GM04504 (cell line): Measurements from ENCODE around the gene ATF6B.

ENCODE experiments used
- DNase-seq: peaks from one replicate; pipeline ENCODE4 v3.0.0-alpha.2; 2012; ENCODE audit warnings: low read depth

ATF6B gene

DNA sequence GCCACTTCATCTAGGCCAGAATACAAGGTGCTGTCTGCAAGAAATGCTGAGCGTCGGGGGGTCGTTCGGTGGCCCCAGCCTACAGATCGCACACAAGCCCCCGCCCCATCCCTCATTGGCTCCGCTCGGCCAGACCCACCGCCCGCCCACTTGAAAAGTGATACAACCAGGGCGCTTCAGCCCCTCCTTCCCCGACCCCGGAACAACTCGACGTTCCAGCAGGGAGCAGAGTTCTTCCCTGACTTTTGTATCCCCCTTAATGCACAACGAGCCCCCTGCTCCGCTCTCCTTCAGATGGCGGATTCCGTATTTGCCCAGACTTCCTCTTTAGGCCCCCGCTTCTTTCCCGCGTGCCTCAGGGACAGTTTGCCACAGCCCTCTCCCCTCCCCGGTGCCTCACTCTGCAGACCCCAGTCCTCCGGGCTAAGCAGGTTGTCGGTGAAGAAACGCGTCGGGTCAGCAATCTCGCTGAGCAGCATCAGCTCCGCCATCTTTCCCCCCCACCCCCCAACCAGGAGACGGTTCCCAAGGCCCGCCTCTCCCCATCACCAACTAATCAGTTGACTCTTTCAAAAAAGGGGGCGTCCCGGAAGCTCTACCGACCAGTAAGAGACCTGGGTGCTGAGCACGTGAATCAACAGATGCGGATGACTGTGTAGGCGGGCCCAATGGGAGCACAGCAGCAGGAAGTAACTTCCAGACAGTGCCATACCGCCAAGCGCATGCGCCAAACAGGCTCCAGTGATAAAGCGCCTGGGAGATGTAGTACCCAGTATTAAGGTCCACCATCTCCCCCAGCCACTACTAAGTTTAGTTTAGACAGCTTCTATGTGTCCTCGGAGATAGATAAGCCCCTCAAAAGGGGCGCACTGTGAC, at the start of gene ATF6B:
Gene ATF6B, minus strand, starts transcription at position 530 of the 876 bp plus-strand sequence. Its CDS starts 39 bp downstream, at position 491.
- peak; percentile 99 for DNase-seq

DNA sequence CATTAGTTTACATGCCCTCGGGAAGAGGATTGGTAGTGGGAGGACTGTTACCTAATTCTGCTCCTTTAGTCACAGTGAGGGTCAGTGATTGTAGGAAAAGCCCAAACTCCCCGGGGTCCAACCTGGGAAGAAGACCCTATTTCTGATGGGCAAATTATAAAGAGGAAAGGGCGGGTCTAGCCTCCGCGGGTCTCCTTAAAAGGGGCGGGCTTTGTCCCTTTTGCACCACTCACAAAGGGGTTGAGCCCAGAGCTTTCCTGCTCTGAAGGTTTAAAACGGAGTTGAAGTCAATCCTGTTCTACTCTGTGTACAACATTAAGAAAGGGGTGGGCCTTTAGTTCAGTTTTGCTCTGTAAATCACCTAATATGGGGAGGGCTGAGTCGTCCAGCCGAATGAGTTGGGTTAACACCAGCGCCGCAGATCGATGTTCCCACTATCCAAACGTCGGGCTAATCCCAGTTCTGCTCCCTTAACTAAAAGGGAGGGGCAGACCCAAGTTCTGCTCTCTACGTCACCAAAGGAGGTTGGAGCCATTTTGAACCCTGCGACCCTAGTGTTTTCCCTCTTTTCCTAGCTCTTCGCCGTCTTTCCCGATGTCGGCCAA, 49.2 kb upstream of the ATF6B start:
- DNase-seq = no peak

DNA sequence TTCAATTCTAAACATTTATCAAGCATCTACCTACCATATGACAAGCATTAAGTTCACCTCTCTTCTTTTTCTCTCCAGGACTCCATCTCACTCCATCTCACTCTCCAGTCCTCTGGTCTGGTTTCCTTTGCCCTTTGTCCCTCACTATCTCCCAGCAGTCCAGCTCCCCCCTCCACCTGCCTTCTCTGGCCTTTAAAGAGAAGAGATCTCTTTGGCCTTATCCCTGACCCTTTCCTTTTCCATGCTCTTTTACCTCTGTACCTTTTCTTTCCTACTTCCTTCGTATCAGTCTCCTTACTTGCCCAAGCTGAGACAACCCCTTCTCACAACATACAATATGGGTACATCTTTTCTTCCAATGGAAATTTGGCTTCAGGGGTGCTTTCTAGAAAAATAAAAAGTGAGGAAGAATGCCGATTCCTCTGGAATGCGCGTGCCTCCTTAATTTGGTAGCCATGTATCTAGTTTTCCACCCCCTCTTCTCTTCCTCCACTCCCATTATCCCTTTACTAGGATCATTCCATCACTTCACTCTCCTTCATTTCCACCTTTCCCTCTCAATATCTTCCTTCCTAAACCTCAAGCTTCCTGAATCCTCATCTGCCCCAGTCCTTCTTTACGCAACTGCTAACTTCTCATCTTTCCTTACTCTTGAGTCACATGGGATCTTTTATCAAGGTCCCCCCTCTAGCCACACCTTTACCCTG, 48.6 kb upstream of the ATF6B start:
- DNase-seq = no peak

- peak; percentile 97 for DNase-seq
These were observed 47.8 kb upstream of the ATF6B start, which contains the start of gene AGPAT1 for GRCh38 chr6:32175711-32176475. Gene AGPAT1, minus strand, starts transcription at chr6:32176084. Its CDS starts 4,588 bp downstream, at chr6:32171496.

DNA sequence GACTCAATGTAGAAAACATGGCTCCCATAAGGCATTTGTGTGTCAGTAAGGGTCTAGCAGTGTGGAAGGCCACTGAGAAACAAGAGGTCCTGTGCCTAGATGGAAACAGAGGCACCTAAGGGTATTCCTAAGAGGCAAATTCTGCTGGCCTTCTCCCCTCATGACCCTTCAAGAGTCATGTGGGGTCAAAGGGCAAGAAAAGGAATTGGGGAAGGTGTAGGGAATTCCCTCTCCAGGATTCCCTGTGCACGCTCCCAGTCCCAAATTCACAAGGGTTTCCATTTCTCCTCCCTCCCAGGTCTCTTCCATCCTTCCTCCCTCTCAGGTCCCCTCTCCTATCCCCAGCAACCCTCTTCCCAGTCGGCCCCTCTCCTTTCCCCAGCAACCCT, 47.3 kb upstream of the ATF6B start:
- no peak for DNase-seq

DNA sequence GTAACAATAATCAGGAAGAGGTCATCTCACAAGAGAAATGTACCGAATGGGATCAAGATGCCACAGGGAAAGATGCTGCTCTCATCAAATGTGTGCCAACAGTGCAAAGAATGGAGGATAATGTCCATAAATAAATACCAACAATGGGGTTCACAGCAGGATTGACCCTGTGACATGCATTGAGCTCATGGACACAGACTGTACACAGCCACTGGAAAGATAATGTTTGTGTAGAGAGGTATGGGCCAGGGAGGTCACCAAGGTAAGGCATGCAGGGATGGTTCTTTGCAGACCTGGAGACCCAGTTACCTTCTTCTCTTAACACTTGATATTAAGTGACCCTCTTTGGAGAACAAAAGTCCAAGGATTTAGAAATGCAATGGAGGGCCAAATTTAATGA, 46.4 kb upstream of the ATF6B start:
- no peak for DNase-seq

GRCh38 chr6:32173051-32173727, 45.1 kb upstream of the ATF6B start:
- no peak for DNase-seq

GRCh38 chr6:32171234-32171633, 43.2 kb upstream of the ATF6B start:
- DNase-seq = no peak

DNA sequence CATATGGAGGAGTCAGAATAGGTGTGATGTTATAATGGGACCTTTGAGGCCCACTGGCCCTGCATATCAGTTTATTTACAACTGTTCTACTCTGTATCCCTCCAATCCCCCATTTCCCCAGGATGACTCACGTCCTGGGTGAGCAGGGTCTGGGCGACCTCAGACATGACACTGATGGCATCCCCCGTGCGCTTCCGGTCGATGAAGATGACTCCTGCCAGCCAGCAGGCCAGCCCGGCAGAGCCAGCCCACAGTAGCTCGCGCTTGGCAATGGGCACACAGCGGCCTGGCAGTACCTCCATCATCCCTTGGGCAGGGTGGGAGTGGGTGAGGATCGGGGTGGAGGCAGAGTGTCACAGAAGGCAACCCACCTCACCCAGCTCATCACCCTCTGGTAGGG, 42.2 kb upstream of the ATF6B start:
- DNase-seq = no peak

DNA sequence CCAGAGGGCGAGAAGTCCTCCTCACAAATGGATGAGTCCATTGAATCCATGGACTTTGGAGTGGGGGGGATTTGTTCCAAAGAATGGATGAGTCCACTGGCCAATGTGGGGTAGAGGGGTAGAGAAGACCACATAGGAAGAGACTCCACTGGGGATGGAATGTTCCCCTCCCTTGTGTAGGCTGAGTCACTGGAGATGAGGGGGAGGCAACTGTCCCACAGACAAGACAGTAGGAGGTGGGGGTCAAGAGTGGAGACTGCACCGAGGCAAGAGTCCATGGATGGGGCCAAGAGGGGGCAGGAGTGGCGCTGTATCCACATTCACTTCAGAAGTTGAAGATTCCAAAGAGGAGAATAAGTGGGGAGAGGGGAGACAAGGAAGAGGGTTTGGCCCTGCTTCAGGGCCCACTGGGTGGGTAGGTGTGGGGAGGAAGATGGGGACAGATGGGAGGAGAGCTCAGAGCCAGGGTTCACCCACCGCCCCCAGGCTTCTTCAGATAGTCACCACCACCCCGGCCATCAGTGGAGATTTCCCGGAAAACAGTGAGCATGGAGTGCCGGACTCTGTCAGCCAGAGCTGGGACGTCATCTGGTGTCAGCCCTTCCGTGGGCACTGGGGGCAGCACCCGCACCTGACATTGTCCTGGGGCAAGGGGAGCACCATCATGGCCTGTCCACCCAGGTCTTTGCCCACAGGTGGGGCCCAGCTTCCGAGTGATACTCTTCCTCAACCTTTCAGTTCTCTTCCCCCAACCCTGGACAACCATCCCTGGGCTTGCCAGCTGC, 41.0 kb upstream of the ATF6B start:
- no peak for DNase-seq

GRCh38 chr6:32168350-32168749, 40.3 kb upstream of the ATF6B start:
- DNase-seq = no peak

DNA sequence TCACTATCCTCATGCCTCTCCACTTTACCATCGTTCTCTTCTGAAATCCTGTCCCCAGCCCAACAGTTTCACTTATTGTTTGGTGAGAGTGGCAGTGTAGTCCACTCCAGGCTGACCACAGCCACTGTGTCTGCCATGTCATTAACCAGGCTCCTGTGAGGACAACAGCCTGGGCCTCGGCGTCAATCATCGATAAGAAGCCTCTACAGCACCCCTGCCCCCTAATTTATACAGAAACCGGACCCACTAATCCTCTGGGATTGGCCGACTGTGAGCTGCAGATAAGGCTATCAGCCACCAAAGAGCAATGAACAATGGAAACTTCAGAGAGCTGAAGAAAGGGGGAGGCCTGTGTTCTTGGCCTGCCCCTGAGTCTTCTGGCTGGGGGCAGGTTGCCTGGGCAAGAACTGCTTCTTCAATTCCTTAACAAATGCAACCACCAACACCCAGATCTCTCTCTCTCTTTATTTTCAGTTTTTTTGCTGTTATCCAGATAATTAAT, 39.8 kb upstream of the ATF6B start:
- no peak for DNase-seq

DNA sequence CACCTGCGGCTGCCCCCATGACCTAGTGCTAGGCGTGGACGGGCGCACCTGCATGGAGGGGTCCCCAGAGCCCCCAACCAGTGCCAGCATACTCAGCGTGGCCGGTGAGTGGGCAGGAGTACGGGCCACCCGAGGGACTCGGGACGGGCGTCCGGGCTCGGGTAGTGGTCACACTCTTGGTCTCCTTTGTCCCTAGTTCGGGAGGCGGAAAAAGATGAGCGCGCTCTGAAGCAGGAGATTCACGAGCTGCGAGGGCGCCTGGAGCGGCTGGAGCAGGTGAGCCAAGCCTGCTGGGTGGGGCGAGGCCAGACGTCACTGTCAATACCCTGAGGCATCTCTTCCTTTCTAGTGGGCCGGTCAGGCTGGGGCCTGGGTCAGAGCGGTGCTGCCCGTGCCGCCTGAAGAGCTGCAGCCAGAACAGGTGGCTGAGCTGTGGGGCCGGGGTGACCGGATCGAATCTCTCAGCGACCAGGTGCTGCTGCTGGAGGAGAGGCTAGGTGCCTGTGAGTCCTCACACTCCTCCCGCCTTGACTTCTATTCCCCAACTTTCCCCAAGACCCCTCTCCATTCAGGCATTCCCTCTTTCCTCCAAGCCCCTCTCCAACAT, 39.2 kb upstream of the ATF6B start:
- no peak for DNase-seq

- no peak for DNase-seq
These were observed 38.5 kb upstream of the ATF6B start for GRCh38 chr6:32166411-32167061.

- no peak for DNase-seq
These were observed 36.2 kb upstream of the ATF6B start, which contains the start of gene EGFL8 for GRCh38 chr6:32164295-32164694. Gene EGFL8, plus strand, starts transcription at chr6:32164595. Its CDS starts 1,571 bp downstream, at chr6:32166166.

- DNase-seq = no peak
These were observed 35.7 kb upstream of the ATF6B start for GRCh38 chr6:32163559-32164258.

DNA sequence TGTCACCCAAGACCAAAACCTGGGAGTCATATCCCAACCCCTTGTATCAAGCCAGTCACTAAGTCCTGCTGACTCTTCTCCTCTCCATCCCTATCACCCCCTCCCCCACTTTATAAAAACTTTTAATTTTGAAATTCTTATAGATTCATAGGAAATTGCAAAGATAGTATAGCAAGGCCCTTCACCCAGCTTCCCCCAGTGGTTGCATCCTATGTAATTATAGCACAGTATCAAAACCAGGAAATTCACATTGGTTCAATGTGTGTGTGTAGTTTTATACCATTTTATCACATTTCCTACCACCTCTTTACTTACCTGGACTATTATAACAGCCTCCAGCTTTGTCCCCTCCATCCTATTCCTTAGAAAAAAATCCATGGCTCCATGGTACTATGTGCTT, 30.0 kb upstream of the ATF6B start:
- no peak for DNase-seq

- no peak for DNase-seq
These were observed 28.8 kb upstream of the ATF6B start for GRCh38 chr6:32156891-32157290.
